Tibial nerve (tissue), 4 donors: ENCODE measurements around the gene GJA4.

ENCODE experiments used
- CTCF ChIP-seq, 5 experiments: fragments of 200-600 bp in 3 of 5; fragments of 450-650 bp in 2 of 5; sonication (generic) in 3 of 5; IDR thresholded peaks; one replicate each; pipeline ENCODE4 v1.5.1; 2016 to 2019; ENCODE audit warnings: antibody characterized with exemption in 5 of 5, mild to moderate bottlenecking in 3 of 5, moderate library complexity in 2 of 5
- EP300 ChIP-seq, 2 donors: sonication (generic); formaldehyde crosslinking; IDR thresholded peaks; one replicate each; pipeline ENCODE4 v1.6.1; 2017; ENCODE audit warnings: antibody characterized with exemption in 2 of 2, mild to moderate bottlenecking in 1 of 2
- POLR2A ChIP-seq, 2 donors: fragments of 450-650 bp; IDR thresholded peaks; one replicate each; pipeline ENCODE4 v1.6.1; 2017; ENCODE audit warnings: antibody characterized with exemption in 2 of 2, mild to moderate bottlenecking in 2 of 2, moderate library complexity in 2 of 2

- TF ChIP-seq CTCF (IDR thresholded peaks at IDR 0.05) (no peak), POLR2A (IDR thresholded peaks at IDR 0.05) (no peak), EP300 (IDR thresholded peaks at IDR 0.05) (no peak)
Observed at GRCh38 chr1:34806396-34806795, 13.6 kb downstream of the GJA4 start.
